ENCODE measurements around the gene BACH2.
"Not testable (repeated sequence)": the region's sequence is repeated elsewhere in the genome, so short reads cannot be mapped to it uniquely, and the experiment has no call there.

Gene BACH2

DNA sequence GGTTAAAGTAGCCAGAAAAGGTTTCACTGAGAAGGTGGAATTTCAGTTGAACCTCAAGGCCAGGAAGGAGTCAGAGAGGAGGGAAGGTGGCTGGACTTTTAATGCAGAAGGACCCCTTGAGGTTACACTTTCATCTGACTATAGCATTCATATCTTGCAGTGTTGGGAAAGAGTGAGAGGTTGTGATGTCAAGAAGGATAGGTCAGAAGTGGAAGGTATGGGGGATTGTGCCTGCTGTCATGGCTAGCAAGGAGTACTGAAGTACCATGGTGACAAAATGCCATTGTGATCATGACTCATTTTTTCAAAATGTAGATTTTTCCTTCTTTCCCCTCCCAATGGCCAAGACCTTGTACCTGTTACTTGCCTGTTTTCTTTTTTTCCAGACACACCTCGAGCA, 5.2 kb upstream of the BACH2 start:
- DNase-seq = no peak

DNA sequence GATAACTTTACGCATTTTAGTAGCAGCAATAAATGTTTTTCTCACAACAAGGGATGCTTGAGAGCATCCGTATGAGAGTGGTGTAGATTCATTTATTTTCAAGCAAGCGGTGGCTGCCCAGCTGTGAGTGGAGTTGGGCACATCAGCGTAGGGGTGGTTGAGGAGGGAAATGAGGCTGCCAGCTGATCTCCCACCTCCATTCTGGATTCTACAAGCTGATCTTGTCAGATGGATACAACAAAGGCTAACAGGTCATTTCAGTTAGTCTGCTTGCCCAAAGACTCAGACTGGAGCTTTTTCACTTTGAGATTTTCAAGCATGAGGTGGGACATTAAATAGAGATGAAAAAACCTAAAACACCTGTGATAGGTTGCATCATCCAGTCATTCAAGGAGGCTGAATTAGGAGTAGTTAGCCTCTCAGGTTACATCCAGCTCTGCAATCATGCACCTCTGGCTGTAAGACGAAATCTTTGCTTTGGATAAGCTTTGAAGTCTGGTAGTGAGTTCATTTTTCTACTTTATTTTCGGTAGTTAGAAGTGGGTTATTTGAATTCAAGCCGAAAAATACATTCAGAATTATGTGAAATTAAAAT, 1.9 kb upstream of the BACH2 start:
- no peak for DNase-seq

DNA sequence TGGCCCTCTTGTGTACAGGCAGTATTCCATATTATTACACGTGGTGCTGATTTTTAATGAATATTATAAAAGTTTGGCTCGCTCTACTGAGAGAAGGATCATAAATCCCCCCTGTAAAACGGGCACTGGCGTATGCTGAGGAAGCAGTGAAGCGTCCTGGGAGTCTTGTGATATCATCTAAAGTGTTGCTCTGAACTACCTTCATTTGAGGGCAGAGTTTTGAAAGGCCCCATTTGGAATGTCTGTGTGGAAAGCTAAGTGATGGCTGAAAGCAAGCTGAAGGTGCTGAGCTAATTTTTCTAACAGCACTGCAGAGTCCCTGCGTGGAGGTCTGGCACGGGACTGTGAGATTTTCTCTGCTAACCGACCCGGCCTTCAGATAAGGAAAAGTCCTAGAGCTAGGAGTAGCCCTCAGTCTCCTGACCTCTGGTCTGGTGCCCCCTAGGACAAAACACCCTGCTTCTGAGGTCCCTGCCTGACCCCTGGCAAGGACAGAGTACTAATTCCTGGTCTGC, 1.3 kb upstream of the BACH2 start:
- no peak for DNase-seq

DNA sequence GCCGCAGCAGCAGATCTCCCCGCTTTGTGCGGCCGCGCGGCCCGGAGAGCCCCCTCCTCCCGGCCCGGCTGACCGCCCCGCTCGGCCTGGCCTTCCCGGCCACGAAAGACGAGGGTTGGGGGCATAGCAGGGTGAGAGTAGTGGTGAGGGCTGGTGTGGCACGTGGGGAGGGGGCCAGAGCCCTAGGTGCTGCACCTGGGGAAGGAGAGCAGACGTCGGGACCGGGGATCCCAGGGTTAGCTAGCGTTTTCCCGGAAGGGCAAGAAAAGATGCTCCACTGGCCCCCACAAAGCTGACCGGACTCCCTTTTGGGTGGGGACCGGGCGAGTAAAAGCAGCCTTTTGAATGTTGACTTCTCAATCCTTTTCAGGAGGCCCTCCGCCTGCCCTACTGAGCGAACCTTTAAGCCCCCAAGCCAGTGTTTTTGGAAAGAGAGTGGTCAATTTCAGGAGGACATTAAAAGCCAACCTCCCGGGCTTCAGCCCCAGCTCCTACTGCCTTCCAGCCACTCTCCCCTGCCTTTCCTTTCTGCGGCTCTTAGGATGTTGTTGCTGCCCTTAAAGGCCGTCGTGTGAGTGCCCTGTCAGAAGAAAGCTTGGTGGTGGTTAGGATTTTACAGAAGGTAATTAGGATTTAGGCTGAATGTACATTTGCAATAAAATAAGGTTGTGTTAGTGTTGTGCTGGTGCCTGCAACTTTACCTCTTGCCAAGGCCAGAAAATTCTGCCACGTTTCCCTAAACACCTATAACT, 648 bp upstream of the BACH2 start:
- peak; percentile 8 for DNase-seq

DNA sequence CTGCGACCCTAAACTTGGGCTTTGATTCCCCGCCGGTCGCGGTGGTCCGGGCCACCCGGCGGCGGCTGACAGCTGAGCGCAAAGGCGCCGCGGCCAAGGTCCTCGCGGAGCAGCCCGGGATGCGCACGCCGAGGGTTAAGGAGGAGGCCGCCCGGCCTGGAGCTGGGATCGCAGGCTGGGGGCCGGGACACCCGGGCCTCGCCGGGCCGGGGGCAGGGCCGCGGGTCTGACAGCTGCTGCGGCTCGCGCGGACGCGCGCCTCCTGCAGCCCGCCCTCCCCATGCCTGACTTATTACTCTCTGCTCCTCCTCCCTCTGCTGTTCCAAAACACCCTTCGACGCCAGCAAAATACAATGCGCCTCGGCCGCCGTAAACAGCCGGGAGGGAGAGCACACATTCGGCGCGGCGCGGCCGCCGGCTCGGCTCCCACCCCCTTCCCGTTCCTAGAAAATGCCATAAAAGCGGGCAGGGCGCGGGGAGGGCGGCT, 746 bp downstream of the BACH2 start:
- peak; percentile 51 for DNase-seq

DNA sequence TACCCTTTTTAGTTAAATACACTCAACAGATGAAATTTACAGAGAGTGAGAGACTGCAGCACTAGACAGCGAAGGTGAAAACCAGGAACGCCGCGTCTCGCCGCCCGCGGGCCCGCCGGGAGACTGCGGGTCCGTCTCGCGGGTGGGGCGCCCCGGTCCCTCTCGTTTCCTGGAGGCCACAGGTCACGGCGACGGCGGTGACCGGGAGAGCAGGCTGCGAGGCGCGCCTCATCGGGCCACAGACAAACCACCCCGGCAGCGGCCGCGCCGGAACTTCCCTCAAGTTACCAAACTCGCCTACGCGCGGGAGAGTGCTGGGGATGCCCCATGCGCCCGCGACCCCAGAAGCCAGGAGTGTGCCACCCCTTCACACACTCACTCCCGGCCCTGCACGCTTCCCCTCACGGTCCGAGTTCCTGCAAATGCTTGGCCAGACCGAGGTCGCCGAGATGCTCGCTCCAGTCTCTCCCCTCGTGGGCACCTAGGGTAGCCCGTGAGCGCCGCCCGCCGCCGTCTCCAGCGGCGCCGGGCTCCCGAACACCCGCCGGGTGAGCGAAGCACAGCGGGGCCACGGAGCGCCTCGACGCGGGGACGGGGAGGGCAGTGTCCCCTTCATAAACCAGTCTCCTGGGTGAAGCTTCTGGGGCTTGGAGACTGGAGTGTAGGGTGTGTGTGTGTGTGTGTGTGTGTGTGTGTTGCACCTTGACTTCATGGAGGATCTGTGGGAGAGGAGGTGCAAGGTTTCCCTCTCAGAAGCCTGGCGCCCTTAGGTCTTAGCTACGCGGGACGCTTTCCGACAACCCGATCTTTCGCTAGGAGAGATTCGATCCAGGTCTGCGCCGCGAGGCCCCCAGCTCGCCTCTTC, 1.4 kb downstream of the BACH2 start:
- DNase-seq = peak; percentile 57

DNA sequence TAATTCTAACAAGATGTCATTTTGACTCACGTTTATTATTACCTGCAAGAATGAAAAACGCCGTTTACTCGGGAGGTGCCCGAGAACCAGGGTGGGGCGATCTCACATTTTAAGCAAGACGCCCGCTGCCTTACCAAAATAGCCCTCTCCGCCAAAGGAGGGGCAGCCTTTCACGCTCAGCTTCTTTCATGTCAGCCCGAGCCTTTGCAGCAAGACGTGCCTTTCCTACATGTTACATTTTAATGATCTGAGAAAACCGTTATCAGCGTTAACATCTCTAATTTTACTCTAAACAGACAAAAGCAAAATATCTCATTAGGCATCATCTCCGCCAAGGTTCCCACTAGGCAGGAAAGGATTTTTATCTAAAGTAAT, 2.0 kb downstream of the BACH2 start:
- DNase-seq = peak; percentile 19

DNA sequence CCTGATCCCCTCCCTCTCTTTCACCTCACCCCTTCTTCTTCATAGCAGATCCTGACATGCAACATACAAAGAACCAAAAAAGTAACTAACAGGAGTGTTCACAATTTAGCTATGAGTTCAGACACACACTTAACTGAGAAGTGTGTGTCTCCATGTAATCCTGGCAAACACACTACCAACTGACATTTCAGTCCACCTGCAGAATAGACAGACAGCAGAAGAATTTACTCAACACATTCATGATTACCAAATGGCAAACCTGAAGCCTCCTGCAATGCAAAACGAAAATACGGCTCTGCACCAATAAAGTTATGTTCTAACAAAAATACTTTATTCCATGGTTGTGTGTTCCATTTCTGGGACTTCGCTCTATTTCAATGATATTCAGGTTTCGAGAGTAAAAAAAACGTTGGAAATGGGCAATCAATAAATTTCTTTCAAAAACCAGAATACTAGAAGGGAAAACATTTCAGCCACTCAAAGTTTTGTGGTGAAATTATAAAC, 2.6 kb downstream of the BACH2 start:
- no peak for DNase-seq

DNA sequence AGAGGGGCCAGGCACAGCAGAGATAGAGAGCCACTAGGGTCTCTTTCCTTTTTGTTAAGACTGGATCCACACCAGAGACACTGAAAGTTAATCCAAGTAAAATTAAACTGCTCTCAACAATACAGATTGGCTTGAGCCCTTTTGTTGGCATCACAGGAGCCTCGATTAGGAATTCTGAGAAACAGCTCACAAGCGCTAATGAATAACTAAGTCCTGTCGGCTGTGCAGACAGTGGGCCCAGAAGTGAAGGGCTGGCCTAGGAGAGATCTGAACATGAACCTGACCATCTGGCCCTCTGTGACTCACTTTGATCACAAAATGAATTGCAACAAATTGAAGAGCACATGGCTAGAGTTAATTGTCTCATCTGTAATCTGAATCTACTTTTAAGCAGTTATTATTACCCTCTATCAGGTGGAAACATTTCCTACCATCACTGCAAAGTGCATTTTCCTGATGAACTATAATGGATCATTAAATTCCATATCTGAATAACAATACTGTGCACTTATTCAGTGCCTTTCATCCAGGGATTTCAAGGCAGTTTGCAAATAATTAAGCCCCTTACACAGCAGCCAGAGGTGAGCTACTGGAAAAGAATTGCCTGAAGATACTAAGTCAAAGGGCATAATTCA, 3.2 kb downstream of the BACH2 start:
- DNase-seq = no peak

DNA sequence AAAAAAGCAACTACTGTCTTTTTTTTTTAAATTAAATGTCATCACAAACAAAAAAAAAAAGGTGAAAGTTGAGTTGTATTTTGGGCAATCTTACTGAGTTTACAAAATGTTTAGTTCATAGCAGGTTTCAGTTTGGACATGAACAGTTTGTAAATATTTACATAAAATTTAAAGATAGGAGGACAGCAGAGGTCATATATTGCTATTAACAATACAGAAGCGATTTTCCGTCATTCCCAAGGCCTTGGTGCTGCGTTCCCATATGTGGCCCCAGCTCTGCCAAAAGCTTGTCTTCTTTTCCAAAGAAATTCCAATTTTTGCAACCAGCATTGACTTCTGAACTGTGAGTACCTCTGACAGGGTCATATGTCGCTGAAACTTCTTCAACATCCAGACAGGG, 5.1 kb downstream of the BACH2 start:
- no peak for DNase-seq

DNA sequence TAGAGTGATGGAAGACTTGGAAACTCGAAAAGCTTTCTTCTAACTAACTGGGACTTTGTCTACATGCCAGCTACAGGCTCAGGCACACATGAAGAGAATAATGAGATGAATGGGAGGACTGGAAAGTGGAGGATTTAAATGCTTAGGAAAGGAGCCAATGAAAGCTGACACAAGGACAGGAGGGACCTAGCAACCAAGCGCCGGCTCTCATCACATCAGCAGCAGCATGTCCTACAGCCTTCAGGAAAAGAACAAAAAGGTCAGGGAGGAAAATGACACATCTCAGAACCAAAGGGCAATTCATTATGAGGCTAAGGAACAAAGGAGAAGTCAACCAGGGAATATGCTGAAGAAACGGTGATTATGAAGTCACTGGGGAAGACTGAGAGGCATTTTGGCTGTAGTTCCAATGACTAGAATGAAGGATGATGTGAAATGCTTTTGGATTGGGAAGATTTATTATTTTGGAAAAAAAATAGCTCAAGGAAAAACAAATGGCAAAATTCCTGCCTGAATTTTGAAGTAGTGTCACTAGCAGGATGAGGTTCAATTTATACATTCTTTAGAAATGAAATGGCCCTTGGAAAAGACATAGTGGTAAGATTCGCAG, 5.7 kb downstream of the BACH2 start:
- DNase-seq = no peak

DNA sequence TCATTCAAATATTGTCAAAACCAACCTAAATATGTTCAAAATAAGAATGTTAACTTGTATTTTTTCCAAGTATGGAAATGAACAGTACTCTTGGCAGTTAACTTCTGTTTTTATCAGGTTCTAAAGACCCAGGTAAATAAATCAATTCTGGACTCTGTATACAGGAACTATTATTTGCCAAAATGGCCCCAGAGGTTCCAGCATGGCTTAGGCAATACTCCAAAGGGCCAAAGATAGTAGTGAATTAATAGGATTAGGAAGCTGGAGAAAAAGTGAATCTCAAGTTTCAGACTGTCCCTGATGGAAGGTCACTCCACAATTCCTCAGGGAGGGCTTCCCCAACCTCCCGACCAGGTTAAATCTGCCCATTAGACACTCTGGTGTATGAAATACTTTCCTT, 6.7 kb downstream of the BACH2 start:
- no peak for DNase-seq

DNA sequence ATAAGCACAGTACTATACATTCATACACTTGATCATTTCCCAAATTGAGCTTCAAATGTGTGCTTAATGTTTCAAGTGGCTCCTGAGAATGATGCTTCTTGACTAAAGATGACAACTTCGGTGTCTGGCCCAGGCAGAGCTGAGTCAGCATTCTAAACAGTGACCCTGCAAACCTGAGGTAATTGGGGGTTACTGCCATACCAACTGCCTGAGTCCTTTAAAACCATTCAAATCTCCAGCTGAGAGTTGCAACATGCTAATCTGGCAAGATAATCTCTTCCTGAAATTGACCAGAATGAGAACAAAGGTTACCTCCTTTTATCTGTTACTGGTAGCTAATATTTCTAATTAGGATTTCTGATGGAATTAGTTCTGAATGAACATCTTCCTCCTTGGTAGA, 8.2 kb downstream of the BACH2 start:
- DNase-seq = no peak

DNA sequence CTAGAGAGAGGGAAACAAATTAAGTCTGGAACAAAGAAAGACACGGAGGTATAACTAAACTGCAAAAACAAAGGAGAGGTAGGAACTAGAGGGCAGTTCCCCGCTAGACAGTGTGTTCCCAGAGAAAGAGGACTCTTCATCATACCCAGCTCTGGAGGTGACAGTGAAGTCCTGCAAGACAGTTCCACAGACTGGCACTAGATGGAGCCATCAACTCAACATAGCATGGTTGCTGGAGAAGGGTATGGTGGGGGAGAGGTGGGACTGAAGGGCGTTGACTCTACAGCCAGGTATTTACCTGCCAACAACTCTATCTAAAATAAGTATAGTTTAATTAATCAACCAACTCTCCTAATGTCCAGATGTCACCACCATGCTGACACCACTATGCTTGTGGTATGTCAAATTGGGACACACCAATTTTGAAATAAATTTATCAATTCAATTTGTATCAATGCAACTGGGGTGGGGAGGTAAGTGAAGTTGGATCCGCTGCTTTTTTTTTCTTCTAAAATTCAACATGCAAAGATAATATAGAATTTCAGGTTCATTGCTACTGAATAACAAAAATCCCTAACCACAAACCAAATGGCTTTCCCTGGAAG, 9.7 kb downstream of the BACH2 start:
- peak; percentile 20 for DNase-seq

DNA sequence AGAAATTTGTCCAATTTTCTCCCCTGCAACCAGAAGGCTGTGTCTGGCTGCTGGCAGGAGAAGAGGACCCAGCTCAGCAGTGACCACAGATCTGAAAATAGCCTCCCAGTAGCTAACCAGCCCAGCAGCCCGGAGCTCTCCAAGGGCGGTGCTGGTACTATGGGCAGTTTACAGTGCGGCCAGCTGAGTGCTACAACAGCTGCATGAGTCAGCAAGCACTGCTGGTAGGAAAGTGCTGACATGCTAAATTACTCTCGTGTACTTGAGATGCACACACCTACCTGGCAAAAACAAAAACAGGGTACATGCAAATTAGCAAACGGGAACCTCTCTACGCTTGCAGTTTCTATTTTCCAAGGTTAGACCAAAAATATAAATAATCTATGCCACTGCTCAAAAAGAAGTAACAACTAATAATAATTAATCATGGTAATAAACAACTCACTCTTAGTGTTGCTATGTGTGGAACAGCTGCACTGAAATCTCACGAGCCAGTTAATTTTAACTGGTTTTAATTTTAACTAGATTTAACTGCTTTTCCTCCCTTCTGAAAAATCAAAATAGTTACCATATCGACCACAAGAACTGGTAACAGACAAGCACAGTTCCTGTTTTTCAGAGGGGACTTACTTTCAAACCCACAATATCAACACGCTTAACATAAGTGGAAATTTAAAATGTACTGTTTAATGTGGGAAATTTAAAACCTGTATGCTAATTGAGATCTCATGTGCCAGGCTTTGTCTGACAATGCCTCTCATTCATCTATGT, 10.8 kb downstream of the BACH2 start:
- peak; percentile 25 for DNase-seq

DNA sequence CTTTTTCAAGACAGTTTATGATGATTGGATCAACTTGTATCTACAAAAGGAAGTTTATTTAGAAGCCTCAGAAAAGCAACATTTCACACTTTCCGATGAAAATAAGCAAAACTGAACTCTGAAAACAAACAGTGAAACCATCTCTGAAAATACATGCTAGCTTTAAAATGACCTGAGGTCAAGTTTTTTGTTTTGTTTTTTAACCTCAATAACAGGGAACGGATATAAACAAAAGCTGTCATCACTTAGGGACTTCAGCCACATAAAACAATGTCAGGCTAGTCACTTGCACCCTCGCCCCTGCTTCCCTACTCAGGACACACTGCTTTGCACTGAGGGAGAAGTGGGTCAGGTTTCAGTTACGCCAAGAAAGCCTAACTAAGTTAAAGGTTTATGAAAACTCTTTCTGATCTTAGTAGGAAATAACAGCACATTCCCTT, 11.6 kb downstream of the BACH2 start:
- no peak for DNase-seq

DNA sequence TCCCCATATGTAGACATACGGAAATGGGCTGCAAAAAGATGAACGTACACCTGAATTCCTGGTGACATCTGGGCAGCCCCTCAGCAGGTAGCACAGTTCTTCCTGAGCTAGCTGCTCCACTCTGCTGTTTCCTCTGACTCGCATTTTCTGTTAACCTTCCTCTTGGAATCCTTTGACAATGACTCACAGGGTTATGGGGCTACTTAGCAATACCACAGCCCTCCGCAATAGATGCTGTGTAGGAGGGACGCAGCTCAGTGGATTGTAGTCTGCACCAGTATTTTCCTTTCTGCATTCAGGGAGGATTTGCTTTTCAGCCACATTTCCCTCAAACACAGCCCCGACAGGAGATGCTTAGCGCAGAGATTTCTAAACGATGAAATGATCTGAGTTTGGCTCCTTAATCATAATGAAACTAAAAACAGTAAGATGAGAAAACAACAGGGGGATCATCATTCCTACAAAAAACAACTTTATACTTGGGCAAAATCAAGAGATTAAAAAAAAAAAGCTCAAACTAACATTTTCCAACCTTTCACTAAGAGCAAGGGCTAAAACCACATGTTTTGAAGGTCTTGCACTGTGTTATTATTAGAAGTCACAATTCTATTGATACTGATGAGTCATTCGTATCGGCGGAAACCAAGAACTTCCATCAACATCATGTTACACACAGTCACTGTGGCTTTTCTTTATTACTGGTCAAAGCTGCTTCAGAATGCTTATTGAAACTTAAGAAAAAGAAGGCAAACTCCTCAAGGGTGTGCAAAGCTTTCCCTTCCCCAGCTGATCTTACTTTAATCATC, 12.2 kb downstream of the BACH2 start:
- DNase-seq = peak; percentile 9

DNA sequence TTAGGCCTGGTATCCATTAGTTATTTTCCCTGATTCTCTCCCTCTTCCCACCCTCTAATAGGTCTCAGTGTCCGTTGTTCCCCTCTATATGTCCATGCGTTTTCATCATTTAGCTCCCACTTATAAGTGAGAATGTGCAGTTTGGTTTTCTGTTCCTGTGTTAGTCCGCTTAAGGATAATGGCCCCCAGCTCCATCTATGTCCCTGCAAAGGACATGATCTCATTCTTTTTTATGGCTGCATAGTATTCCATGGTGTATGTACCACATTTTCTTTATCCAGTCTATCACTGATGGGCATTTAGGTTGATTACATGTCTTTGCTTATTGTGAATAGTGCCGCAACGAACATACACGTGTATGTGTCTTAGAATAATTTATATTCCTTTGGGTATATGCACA, 14.4 kb downstream of the BACH2 start:
- DNase-seq = not testable (repeated sequence)

DNA sequence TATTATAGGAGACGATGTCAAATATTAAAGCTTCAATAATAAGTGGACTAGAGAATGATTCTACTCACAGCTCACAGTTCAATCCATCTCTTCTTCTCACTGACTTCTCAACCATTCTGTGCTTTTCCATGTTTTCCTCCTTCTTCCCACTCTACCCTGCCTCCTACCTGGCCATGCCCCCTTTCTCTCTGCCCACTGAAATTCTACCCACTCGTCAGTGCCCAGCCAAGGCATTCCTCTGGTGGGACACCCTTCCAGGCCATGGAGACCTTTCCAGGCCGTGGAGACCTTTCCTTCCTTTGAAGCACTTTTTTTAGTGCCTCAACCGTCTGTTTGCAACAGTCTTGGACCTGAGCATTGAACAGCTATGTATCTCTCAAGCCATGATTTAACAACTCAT, 18.5 kb downstream of the BACH2 start:
- DNase-seq = no peak
